ENCODE results near the gene EIF4EBP3. TPM values are rescaled to one million over a fixed set of nuclear protein-coding genes. Genes with fewer than 3 reads are reported as not detected.

The EIF4EBP3 gene
- total and polyA plus RNA-seq, 9 of the 15 experiments (the other 6 are each of a cell fraction or from before 2014, with no cell fraction given) = 1.3 to 7.5 (median 3.8) TPM

DNA sequence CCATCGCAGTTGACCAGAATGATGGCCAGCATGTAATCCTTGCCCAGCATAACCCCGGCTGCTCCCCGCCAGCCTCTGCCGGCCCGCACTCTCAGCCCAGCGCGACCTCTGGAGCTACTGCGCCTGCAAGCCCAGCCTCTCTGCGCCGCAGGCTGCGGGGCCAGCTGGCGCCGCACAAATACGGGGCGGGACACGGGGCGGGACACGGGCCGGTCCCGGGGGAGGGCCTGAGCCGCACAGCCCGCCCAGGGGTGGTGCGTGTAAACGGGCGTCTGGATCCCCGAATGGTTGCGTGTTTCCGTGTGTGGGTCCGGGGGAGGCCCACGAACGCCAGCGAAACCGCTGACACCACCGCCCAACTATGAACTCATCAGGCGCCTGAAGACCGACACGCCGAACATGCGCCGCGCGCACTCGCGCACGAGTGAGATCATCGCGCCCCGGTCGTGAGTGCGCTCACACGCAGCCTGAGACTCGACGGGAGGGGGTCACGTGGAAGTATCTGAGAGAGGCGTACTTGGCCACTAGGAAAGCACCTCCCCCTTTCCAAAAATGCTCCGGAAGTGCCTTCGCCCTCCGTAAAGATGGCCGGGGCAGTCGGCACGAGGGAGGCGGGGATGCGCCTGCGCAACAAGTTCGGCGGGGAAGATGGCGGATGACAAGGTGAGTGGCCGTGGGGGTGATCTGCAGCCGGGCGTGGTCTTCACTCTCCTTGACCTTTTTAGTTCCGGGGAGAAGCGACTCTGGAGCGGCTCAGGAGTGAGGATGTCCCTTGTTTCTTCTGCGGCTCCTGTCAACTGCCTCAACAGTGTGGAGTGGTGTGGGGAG is 16.9 kb downstream of the EIF4EBP3 start, which contains the start of the genes APBB3 and SLC35A4 (continued):
- TF ChIP-seq, protein P1, sequence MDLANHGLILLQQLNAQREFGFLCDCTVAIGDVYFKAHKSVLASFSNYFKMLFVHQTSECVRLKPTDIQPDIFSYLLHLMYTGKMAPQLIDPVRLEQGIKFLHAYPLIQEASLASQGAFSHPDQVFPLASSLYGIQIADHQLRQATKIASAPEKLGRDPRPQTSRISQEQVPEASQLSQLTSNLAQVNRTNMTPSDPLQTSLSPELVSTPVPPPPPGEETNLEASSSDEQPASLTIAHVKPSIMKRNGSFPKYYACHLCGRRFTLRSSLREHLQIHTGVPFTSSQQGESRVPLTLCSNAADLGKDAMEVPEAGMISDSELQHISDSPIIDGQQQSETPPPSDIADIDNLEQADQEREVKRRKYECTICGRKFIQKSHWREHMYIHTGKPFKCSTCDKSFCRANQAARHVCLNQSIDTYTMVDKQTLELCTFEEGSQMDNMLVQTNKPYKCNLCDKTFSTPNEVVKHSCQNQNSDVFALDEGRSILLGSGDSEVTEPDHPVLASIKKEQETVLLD (IDR thresholded peaks at IDR 0.05) = peak; percentile 99
- TF ChIP-seq HOMEZ (CRISPR knock-in tag; IDR thresholded peaks at IDR 0.05) = no peak
- TF ChIP-seq BRCA1 (IDR thresholded peaks at IDR 0.05) = no peak
- no peak for TF ChIP-seq BRCA1 (CRISPR knock-in tag; IDR thresholded peaks at IDR 0.05)
- TF ChIP-seq ZNF212 (CRISPR knock-in tag; IDR thresholded peaks at IDR 0.05) = no peak
- TF ChIP-seq, protein P2, sequence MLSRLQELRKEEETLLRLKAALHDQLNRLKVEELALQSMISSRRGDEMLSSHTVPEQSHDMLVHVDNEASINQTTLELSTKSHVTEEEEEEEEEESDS (CRISPR knock-in tag; IDR thresholded peaks at IDR 0.05) = no peak
- peak; percentile 71 to 83; a peak in 3 of 4 replicates for TF ChIP-seq FOXK2 (conservative IDR thresholded peaks at IDR 0.05 in 1 of 2, IDR thresholded peaks at IDR 0.05 in 1 of 2; ENCODE audit: low read depth in 2 of 2)
- TF ChIP-seq ATF6 (CRISPR knock-in tag; IDR thresholded peaks at IDR 0.05) = peak; percentile 97
- TF ChIP-seq ZNF717 (CRISPR knock-in tag; IDR thresholded peaks at IDR 0.05) = no peak
- TF ChIP-seq MNT (conservative IDR thresholded peaks at IDR 0.05) = peak; percentile 96 to 98
- TF ChIP-seq MIER1 (IDR thresholded peaks at IDR 0.05; ENCODE audit: low read depth) = no peak; the same call in 1 of the 2 replicates
- TF ChIP-seq ARHGAP35 (IDR thresholded peaks at IDR 0.05; ENCODE audit: partially characterized antibody) = no peak
- no peak for TF ChIP-seq CREBBP (IDR thresholded peaks at IDR 0.05; ENCODE audit: low read depth, low read length)
- TF ChIP-seq NFE2L1 (tag; IDR thresholded peaks at IDR 0.05; ENCODE audit: borderline replicate concordance, low read depth) = no peak
- no peak for TF ChIP-seq ZNF3 (CRISPR knock-in tag; IDR thresholded peaks at IDR 0.05)
- TF ChIP-seq, protein P3, sequence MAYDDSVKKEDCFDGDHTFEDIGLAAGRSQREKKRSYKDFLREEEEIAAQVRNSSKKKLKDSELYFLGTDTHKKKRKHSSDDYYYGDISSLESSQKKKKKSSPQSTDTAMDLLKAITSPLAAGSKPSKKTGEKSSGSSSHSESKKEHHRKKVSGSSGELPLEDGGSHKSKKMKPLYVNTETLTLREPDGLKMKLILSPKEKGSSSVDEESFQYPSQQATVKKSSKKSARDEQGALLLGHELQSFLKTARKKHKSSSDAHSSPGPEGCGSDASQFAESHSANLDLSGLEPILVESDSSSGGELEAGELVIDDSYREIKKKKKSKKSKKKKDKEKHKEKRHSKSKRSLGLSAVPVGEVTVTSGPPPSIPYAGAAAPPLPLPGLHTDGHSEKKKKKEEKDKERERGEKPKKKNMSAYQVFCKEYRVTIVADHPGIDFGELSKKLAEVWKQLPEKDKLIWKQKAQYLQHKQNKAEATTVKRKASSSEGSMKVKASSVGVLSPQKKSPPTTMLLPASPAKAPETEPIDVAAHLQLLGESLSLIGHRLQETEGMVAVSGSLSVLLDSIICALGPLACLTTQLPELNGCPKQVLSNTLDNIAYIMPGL (CRISPR knock-in tag; IDR thresholded peaks at IDR 0.05) = no peak
- no peak for TF ChIP-seq MAFF (IDR thresholded peaks at IDR 0.05; ENCODE audit: low read length)
- peak; percentile 95 for TF ChIP-seq ATF1 (CRISPR knock-in tag; IDR thresholded peaks at IDR 0.05)
- TF ChIP-seq ATF1 (tag; IDR thresholded peaks at IDR 0.05) = peak; percentile 98
- no peak for TF ChIP-seq NFIX (CRISPR knock-in tag; IDR thresholded peaks at IDR 0.05; ENCODE audit: low read depth)
